Fibroblast of lung (primary cell): ENCODE measurements around the gene TMEM252.

Experiments used
- EZH2 ChIP-seq: IDR thresholded peaks from 2 replicates; pipeline ENCODE4 v1.5.1; 2012; ENCODE audit warnings: low read length, control low read depth, mild to moderate bottlenecking; ENCODE audit errors: missing control alignments
- TF ChIP-seq, protein P1 (sequence below), 2 donors: IDR thresholded peaks in 1 of 2; conservative IDR thresholded peaks in 1 of 2; 1 replicate in 1 of 2; 2 replicates in 1 of 2; pipeline ENCODE4 v1.5.1; 2011 to 2012; ENCODE audit warnings: low read length in 2 of 2, control low read depth in 1 of 2, inconsistent platforms in 1 of 2, low read depth in 1 of 2, mild to moderate bottlenecking in 1 of 2

DNA sequence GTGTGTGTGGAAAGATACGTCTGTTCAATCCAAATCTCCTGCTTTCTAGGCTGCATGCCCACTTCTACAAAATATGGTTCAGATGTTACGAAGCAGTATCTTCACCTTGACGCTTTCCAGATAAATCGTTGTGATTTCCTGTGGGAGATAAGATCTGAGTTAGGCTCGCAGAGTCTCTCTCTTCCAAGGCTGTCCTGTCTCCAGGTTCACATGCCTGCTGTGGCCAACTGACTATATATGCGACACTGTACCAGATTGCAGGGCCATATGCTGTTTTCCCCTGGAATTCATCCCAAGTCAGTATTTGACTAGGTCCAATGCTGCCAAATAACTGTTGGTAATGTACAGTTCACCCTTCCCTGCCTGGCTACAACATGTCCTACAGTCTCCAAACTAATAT is 47.9 kb downstream of the TMEM252 start:
- TF ChIP-seq EZH2, result no peak
- TF ChIP-seq, protein P1, sequence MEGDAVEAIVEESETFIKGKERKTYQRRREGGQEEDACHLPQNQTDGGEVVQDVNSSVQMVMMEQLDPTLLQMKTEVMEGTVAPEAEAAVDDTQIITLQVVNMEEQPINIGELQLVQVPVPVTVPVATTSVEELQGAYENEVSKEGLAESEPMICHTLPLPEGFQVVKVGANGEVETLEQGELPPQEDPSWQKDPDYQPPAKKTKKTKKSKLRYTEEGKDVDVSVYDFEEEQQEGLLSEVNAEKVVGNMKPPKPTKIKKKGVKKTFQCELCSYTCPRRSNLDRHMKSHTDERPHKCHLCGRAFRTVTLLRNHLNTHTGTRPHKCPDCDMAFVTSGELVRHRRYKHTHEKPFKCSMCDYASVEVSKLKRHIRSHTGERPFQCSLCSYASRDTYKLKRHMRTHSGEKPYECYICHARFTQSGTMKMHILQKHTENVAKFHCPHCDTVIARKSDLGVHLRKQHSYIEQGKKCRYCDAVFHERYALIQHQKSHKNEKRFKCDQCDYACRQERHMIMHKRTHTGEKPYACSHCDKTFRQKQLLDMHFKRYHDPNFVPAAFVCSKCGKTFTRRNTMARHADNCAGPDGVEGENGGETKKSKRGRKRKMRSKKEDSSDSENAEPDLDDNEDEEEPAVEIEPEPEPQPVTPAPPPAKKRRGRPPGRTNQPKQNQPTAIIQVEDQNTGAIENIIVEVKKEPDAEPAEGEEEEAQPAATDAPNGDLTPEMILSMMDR (conservative IDR thresholded peaks at IDR 0.05 in 1 of 2, IDR thresholded peaks at IDR 0.05 in 1 of 2; ENCODE audit: low read depth in 1 of 2, low read length in 2 of 2), result no peak
